SU-DHL-6 (cell line): ENCODE data around the gene WSB2.

ENCODE experiments used
- EZH2phosphoT487 ChIP-seq: fragments of 200-600 bp; sonication (generic), shearing (Covaris generic); conservative IDR thresholded peaks from 2 replicates; pipeline ENCODE4 v1.6.1; 2018; ENCODE audit warnings: mild to moderate bottlenecking, antibody characterized with exemption, low read length, moderate library complexity, mixed read lengths
- TF ChIP-seq, protein P1 (sequence below): fragments of 200-600 bp; sonication (generic); IDR thresholded peaks from one replicate; pipeline ENCODE4 v1.5.1; 2017; ENCODE audit warnings: antibody characterized with exemption, mild to moderate bottlenecking, low read length, moderate library complexity; ENCODE audit not compliant: insufficient read depth, poor library complexity, severe bottlenecking

DNA sequence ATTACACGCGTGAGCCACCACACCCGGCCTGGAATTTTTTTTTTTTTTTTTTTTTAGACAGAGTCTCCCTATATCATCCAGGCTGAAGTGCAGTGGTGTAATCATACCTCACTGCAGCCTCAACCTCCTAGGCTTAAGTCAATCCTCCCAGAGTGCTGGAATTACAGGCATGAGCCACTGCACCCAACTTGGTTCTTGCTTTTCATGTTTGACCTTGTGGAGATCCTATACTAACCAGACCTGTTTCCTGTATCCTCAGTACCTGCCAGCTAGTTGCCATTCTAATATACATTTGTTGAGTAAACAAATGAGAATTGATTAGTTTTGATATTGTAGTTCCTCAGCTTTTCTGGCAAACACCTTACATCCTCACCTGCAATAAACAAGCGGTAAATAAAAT lies 46.0 kb upstream of the WSB2 start:
- TF ChIP-seq, protein P1, sequence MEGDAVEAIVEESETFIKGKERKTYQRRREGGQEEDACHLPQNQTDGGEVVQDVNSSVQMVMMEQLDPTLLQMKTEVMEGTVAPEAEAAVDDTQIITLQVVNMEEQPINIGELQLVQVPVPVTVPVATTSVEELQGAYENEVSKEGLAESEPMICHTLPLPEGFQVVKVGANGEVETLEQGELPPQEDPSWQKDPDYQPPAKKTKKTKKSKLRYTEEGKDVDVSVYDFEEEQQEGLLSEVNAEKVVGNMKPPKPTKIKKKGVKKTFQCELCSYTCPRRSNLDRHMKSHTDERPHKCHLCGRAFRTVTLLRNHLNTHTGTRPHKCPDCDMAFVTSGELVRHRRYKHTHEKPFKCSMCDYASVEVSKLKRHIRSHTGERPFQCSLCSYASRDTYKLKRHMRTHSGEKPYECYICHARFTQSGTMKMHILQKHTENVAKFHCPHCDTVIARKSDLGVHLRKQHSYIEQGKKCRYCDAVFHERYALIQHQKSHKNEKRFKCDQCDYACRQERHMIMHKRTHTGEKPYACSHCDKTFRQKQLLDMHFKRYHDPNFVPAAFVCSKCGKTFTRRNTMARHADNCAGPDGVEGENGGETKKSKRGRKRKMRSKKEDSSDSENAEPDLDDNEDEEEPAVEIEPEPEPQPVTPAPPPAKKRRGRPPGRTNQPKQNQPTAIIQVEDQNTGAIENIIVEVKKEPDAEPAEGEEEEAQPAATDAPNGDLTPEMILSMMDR = no peak
- TF ChIP-seq EZH2phosphoT487 = no peak
